H9 (cell line): Measurements from ENCODE around the gene DELE1. TPM values are rescaled to one million over a fixed set of nuclear protein-coding genes. Genes with fewer than 3 reads are reported as not detected.

Experiments used
- DNase-seq: peaks from one replicate; pipeline ENCODE4 v3.0.0-alpha.2; 2017
- H2AFZ ChIP-seq: one replicate; pipeline ENCODE4 v1.6.1; 2013; ENCODE audit warnings: mild to moderate bottlenecking, low read length, control low read depth, moderate library complexity
- H2AK5ac ChIP-seq: 2 replicates; pipeline ENCODE4 v1.6.1; 2013; ENCODE audit warnings: low read length, control low read depth, mixed read lengths; ENCODE audit not compliant: insufficient read length
- H2BK120ac ChIP-seq: one replicate; pipeline ENCODE4 v1.6.1; 2013; ENCODE audit warnings: low read depth, mild to moderate bottlenecking, low read length, control low read depth, inconsistent platforms; ENCODE audit not compliant: poor library complexity, severe bottlenecking
- H2BK12ac ChIP-seq: 2 replicates; pipeline ENCODE4 v1.6.1; 2013; ENCODE audit warnings: low read length, control low read depth, mixed read lengths, low read depth; ENCODE audit not compliant: insufficient read length
- H2BK15ac ChIP-seq: 2 replicates; pipeline ENCODE4 v1.6.1; 2013; ENCODE audit warnings: low read depth, low read length, control low read depth
- H2BK20ac ChIP-seq: one replicate; pipeline ENCODE4 v1.6.1; 2013; ENCODE audit warnings: low read depth, mild to moderate bottlenecking, low read length, control low read depth, inconsistent platforms; ENCODE audit not compliant: poor library complexity, severe bottlenecking
- H2BK5ac ChIP-seq: 2 replicates; pipeline ENCODE4 v1.6.1; 2013; ENCODE audit warnings: low read length, control low read depth, mixed read lengths; ENCODE audit not compliant: insufficient read length
- H3K14ac ChIP-seq: 2 replicates; pipeline ENCODE4 v1.6.1; 2013; ENCODE audit warnings: low read length, control low read depth; ENCODE audit not compliant: insufficient read depth
- H3K18ac ChIP-seq: 2 replicates; pipeline ENCODE4 v1.6.1; 2013; ENCODE audit warnings: low read depth, mild to moderate bottlenecking, mixed read lengths, low read length, control low read depth; ENCODE audit not compliant: insufficient read length
- H3K23ac ChIP-seq: 2 replicates; pipeline ENCODE4 v1.6.1; 2013; ENCODE audit warnings: low read length, control low read depth, mixed read lengths, low read depth; ENCODE audit not compliant: insufficient read length
- H3K23me2 ChIP-seq: 2 replicates; pipeline ENCODE4 v1.6.1; 2013; ENCODE audit warnings: low read depth, mild to moderate bottlenecking, mixed read lengths, low read length, control low read depth; ENCODE audit not compliant: insufficient read length, poor library complexity, severe bottlenecking
- H3K27ac ChIP-seq: 2 replicates; pipeline ENCODE4 v1.5.1; 2013; ENCODE audit warnings: low read length, control low read depth, mixed read lengths, low read depth; ENCODE audit not compliant: insufficient read length
- H3K27me3 ChIP-seq: 2 replicates; pipeline ENCODE4 v1.6.1; 2013; ENCODE audit warnings: low read length, control low read depth, inconsistent platforms; ENCODE audit not compliant: insufficient read depth
- H3K4ac ChIP-seq: 2 replicates; pipeline ENCODE4 v1.6.1; 2013; ENCODE audit warnings: low read depth, mild to moderate bottlenecking, control low read depth, inconsistent platforms, low read length, moderate library complexity
- H3K4me1 ChIP-seq: 2 replicates; pipeline ENCODE4 v1.6.1; 2013; ENCODE audit warnings: low read length, control low read depth, inconsistent platforms; ENCODE audit not compliant: insufficient read depth
- H3K4me2 ChIP-seq: 2 replicates; pipeline ENCODE4 v1.6.1; 2013; ENCODE audit warnings: low read length, control low read depth, mixed read lengths; ENCODE audit not compliant: insufficient read length, insufficient read depth
- H3K56ac ChIP-seq: 2 replicates; pipeline ENCODE4 v1.6.1; 2013; ENCODE audit warnings: low read depth, mild to moderate bottlenecking, mixed read lengths, low read length, control low read depth; ENCODE audit not compliant: insufficient read length
- H3K79me1 ChIP-seq: 2 replicates; pipeline ENCODE4 v1.6.1; 2013; ENCODE audit warnings: low read depth, mild to moderate bottlenecking, moderate library complexity, low read length, control low read depth, inconsistent platforms; ENCODE audit not compliant: insufficient read depth, poor library complexity, severe bottlenecking
- H3K79me2 ChIP-seq: 2 replicates; pipeline ENCODE4 v1.6.1; 2013; ENCODE audit warnings: low read length, control low read depth, inconsistent platforms; ENCODE audit not compliant: insufficient read depth
- H3K9ac ChIP-seq: 2 replicates; pipeline ENCODE4 v1.6.1; 2013; ENCODE audit warnings: low read length, control low read depth, mixed read lengths; ENCODE audit not compliant: insufficient read length; ENCODE audit errors: extremely low read depth
- H3K9me3 ChIP-seq: one replicate; pipeline ENCODE4 v1.6.1; 2013; ENCODE audit warnings: low read depth, low read length, inconsistent platforms; ENCODE audit not compliant: control insufficient read depth
- H3T11ph ChIP-seq: one replicate; pipeline ENCODE4 v1.6.1; 2013; ENCODE audit warnings: mild to moderate bottlenecking, low read length, control low read depth, inconsistent platforms
- H4K20me1 ChIP-seq: one replicate; pipeline ENCODE4 v1.6.1; 2013; ENCODE audit not compliant: control insufficient read depth, insufficient read length, insufficient read depth
- H4K5ac ChIP-seq: 2 replicates; pipeline ENCODE4 v1.6.1; 2013; ENCODE audit warnings: low read depth, mild to moderate bottlenecking, mixed read lengths, low read length, control low read depth; ENCODE audit not compliant: insufficient read length
- H4K8ac ChIP-seq: replicated peaks from 2 replicates; pipeline ENCODE4 v1.6.1; 2013; ENCODE audit warnings: low read length, control low read depth, mixed read lengths, low read depth; ENCODE audit not compliant: insufficient read length
- H4K91ac ChIP-seq: 2 replicates; pipeline ENCODE4 v1.6.1; 2013; ENCODE audit warnings: low read depth, mild to moderate bottlenecking, moderate library complexity, mixed read lengths, low read length, control low read depth; ENCODE audit not compliant: insufficient read length
- H3K27ac Mint-ChIP-seq, 3 experiments: 2 replicates in 2 of 3; 3 replicates in 1 of 3; pipeline ENCODE4 v1.8.0; 2020 to 2021; ENCODE audit warnings: mixed read lengths in 3 of 3, mild to moderate bottlenecking in 1 of 3, moderate library complexity in 1 of 3
- H3K27me3 Mint-ChIP-seq: 2 replicates; pipeline ENCODE4 v1.8.0; 2021; ENCODE audit warnings: low read depth, mild to moderate bottlenecking, moderate library complexity, mixed read lengths
- H3K36me3 Mint-ChIP-seq, 3 experiments: 2 replicates in 2 of 3; 3 replicates in 1 of 3; pipeline ENCODE4 v1.8.0; 2020 to 2021; ENCODE audit warnings: low read depth in 3 of 3, mixed read lengths in 3 of 3; ENCODE audit not compliant: insufficient read depth in 1 of 3
- H3K4me1 Mint-ChIP-seq, 2 experiments: 2 replicates each; pipeline ENCODE4 v1.8.0; 2020; ENCODE audit warnings: mixed read lengths in 2 of 2
- H3K4me3 Mint-ChIP-seq, 2 experiments: 2 replicates in 1 of 2; 3 replicates in 1 of 2; pipeline ENCODE4 v1.8.0; 2020 to 2021; ENCODE audit warnings: mild to moderate bottlenecking in 2 of 2, mixed read lengths in 2 of 2, moderate library complexity in 1 of 2
- H3K9me3 Mint-ChIP-seq, 2 experiments: 2 replicates in 1 of 2; 3 replicates in 1 of 2; pipeline ENCODE4 v1.8.0; 2020; ENCODE audit warnings: mild to moderate bottlenecking in 2 of 2, mixed read lengths in 2 of 2, moderate library complexity in 1 of 2
- total RNA-seq: library from RNA; stranded (reverse); gene quantifications from 2 replicates; pipeline ENCODE4 v1.2.1, GENCODE V29; 2021
- TF ChIP-seq, protein P1 (sequence below): fragments of 200-600 bp; sonication (generic); conservative IDR thresholded peaks from 3 replicates; pipeline ENCODE4 v1.8.0; 2021; ENCODE audit warnings: antibody characterized with exemption, mild to moderate bottlenecking

The DELE1 gene
- total RNA-seq, 1 experiment from 2014 or later = 75.3 TPM

GRCh38 chr5:141978389-141978788, 54.7 kb downstream of the DELE1 start:
- no peak overlapping the region for H4K8ac ChIP-seq
- no peak overlapping the region for H2BK120ac ChIP-seq
- TF ChIP-seq, protein P1, sequence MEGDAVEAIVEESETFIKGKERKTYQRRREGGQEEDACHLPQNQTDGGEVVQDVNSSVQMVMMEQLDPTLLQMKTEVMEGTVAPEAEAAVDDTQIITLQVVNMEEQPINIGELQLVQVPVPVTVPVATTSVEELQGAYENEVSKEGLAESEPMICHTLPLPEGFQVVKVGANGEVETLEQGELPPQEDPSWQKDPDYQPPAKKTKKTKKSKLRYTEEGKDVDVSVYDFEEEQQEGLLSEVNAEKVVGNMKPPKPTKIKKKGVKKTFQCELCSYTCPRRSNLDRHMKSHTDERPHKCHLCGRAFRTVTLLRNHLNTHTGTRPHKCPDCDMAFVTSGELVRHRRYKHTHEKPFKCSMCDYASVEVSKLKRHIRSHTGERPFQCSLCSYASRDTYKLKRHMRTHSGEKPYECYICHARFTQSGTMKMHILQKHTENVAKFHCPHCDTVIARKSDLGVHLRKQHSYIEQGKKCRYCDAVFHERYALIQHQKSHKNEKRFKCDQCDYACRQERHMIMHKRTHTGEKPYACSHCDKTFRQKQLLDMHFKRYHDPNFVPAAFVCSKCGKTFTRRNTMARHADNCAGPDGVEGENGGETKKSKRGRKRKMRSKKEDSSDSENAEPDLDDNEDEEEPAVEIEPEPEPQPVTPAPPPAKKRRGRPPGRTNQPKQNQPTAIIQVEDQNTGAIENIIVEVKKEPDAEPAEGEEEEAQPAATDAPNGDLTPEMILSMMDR = no peak
- H3K23ac ChIP-seq = no peak overlapping the region
- no peak overlapping the region for H4K91ac ChIP-seq
- DNase-seq = no peak
- Mint-ChIP-seq H3K9me3 (no peaks in the 10 kb centered on the region), H3K4me3 (no peak overlapping the region), H3K27me3 (no peaks in the 10 kb centered on the region), H3K36me3 (peaks cover 8 to 53% (median 46%) of the 10 kb centered on the region in 3 experiments; a peak in 6 of 7 replicates), H3K27ac (no peak overlapping the region), H3K4me1 (no peaks in the 10 kb centered on the region)
- H4K5ac ChIP-seq = no peak overlapping the region
- no peak overlapping the region for H3K27ac ChIP-seq
- H3K23me2 ChIP-seq = no peaks in the 10 kb centered on the region
- H3K4ac ChIP-seq = no peak overlapping the region
- no peaks in the 10 kb centered on the region for H4K20me1 ChIP-seq
- H2AK5ac ChIP-seq = no peak overlapping the region
- H3K9ac ChIP-seq = no peak overlapping the region
- H3K4me1 ChIP-seq = no peaks in the 10 kb centered on the region
- H3K56ac ChIP-seq = no peak overlapping the region
- H3K18ac ChIP-seq = no peak overlapping the region
- H3K79me2 ChIP-seq = no peaks in the 10 kb centered on the region
- no peak overlapping the region for H2AFZ ChIP-seq
- H3K27me3 ChIP-seq = no peaks in the 10 kb centered on the region
- no peak overlapping the region for H2BK5ac ChIP-seq
- no peak overlapping the region for H2BK12ac ChIP-seq
- H2BK15ac ChIP-seq = no peak overlapping the region
- no peak overlapping the region for H3K14ac ChIP-seq
- no peaks in the 10 kb centered on the region for H3K79me1 ChIP-seq
- no peak overlapping the region for H3K4me2 ChIP-seq
- no peak overlapping the region for H3T11ph ChIP-seq
- H2BK20ac ChIP-seq = no peak overlapping the region
- no peaks in the 10 kb centered on the region for H3K9me3 ChIP-seq
